ENCODE measurements around the gene VTA1.

The VTA1 gene

GRCh38 chr6:142200846-142201628 is 54.0 kb downstream of the VTA1 start:
- Histone ChIP-seq H3K9ac (ENCODE audit: low read depth, low read length, poor library complexity, severe bottlenecking) (no peak overlapping the region), H3K36me3 (ENCODE audit: insufficient read depth, low read length) (peaks cover 76% of the 10 kb centered on the region; the same call in 1 of the 2 replicates)
- TF ChIP-seq, protein P1, sequence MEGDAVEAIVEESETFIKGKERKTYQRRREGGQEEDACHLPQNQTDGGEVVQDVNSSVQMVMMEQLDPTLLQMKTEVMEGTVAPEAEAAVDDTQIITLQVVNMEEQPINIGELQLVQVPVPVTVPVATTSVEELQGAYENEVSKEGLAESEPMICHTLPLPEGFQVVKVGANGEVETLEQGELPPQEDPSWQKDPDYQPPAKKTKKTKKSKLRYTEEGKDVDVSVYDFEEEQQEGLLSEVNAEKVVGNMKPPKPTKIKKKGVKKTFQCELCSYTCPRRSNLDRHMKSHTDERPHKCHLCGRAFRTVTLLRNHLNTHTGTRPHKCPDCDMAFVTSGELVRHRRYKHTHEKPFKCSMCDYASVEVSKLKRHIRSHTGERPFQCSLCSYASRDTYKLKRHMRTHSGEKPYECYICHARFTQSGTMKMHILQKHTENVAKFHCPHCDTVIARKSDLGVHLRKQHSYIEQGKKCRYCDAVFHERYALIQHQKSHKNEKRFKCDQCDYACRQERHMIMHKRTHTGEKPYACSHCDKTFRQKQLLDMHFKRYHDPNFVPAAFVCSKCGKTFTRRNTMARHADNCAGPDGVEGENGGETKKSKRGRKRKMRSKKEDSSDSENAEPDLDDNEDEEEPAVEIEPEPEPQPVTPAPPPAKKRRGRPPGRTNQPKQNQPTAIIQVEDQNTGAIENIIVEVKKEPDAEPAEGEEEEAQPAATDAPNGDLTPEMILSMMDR (conservative IDR thresholded peaks at IDR 0.05; ENCODE audit: low read length), result no peak
- no peak for TF ChIP-seq EZH2phosphoT487 (IDR thresholded peaks at IDR 0.05; ENCODE audit: borderline replicate concordance)

GRCh38 chr6:142207265-142207877 is 60.3 kb downstream of the VTA1 start:
- Histone ChIP-seq H3K4me3 (ENCODE audit: low read length, poor library complexity, severe bottlenecking) (no peak overlapping the region), H3F3A (ENCODE audit: low read depth) (no peaks in the 10 kb centered on the region), H3K9ac (ENCODE audit: low read depth, low read length, poor library complexity, severe bottlenecking) (no peak overlapping the region), H3K9me3 (ENCODE audit: insufficient read depth, low read depth, low read length) (no peaks in the 10 kb centered on the region; the same call in 1 of the 2 replicates), H3K36me3 (ENCODE audit: insufficient read depth, low read length) (peaks cover 79% of the 10 kb centered on the region), H3K79me2 (ENCODE audit: insufficient read depth, low read length) (no peaks in the 10 kb centered on the region), H3K4me2 (ENCODE audit: low read depth, low read length, poor library complexity, severe bottlenecking) (no peak overlapping the region), H3K27me3 (ENCODE audit: insufficient read depth, low read length, poor library complexity, severe bottlenecking) (no peaks in the 10 kb centered on the region), H4K20me1 (ENCODE audit: insufficient read depth, low read length, poor library complexity, severe bottlenecking) (no peaks in the 10 kb centered on the region), H3K9me2 (replicated peaks; ENCODE audit: low read depth, low read length) (no peaks in the 10 kb centered on the region), H3K4me1 (ENCODE audit: insufficient read depth, low read length, poor library complexity, severe bottlenecking) (no peaks in the 10 kb centered on the region), H2AFZ (ENCODE audit: low read length) (no peak overlapping the region)
- TF ChIP-seq, protein P1 (conservative IDR thresholded peaks at IDR 0.05; ENCODE audit: low read length), result peak; percentile 99
- no peak for TF ChIP-seq EZH2phosphoT487 (IDR thresholded peaks at IDR 0.05; ENCODE audit: borderline replicate concordance)

More at GRCh38 chr6:142200846-142201628, 54.0 kb downstream of the VTA1 start:
- no peak overlapping the region for H3K4me3 ChIP-seq (ENCODE audit: low read length, poor library complexity, severe bottlenecking)
- H3K4me2 ChIP-seq (ENCODE audit: low read depth, low read length, poor library complexity, severe bottlenecking), result no peak overlapping the region
- no peaks in the 10 kb centered on the region for H3K9me2 ChIP-seq (replicated peaks; ENCODE audit: low read depth, low read length)
- H3K27me3 ChIP-seq (ENCODE audit: insufficient read depth, low read length, poor library complexity, severe bottlenecking), result no peaks in the 10 kb centered on the region
- no peak overlapping the region for H2AFZ ChIP-seq (ENCODE audit: low read length)
- no peaks in the 10 kb centered on the region for H3K9me3 ChIP-seq (ENCODE audit: insufficient read depth, low read depth, low read length)
- H3K4me1 ChIP-seq (ENCODE audit: insufficient read depth, low read length, poor library complexity, severe bottlenecking), result peaks cover 7% of the 10 kb centered on the region
- H4K20me1 ChIP-seq (ENCODE audit: insufficient read depth, low read length, poor library complexity, severe bottlenecking), result peaks cover 9% of the 10 kb centered on the region
- H3K79me2 ChIP-seq (ENCODE audit: insufficient read depth, low read length), result peaks cover 11% of the 10 kb centered on the region; the same call in 1 of the 2 replicates
- no peaks in the 10 kb centered on the region for H3F3A ChIP-seq (ENCODE audit: low read depth)

- no peak overlapping the region for H3K9ac ChIP-seq (ENCODE audit: low read depth, low read length, poor library complexity, severe bottlenecking)
- H3F3A ChIP-seq (ENCODE audit: low read depth), result no peaks in the 10 kb centered on the region
- H3K4me3 ChIP-seq (ENCODE audit: low read length, poor library complexity, severe bottlenecking), result no peak overlapping the region
- peaks cover 14% of the 10 kb centered on the region; the same call in 1 of the 2 replicates for H3K9me3 ChIP-seq (ENCODE audit: insufficient read depth, low read depth, low read length)
- H3K36me3 ChIP-seq (ENCODE audit: insufficient read depth, low read length), result peaks cover 72% of the 10 kb centered on the region
- no peaks in the 10 kb centered on the region for H3K9me2 ChIP-seq (replicated peaks; ENCODE audit: low read depth, low read length)
- H3K79me2 ChIP-seq (ENCODE audit: insufficient read depth, low read length), result no peaks in the 10 kb centered on the region
- H2AFZ ChIP-seq (ENCODE audit: low read length), result no peak overlapping the region
- TF ChIP-seq, protein P1 (conservative IDR thresholded peaks at IDR 0.05; ENCODE audit: low read length), result no peak
- no peak for TF ChIP-seq EZH2phosphoT487 (IDR thresholded peaks at IDR 0.05; ENCODE audit: borderline replicate concordance)
- no peaks in the 10 kb centered on the region for H3K27me3 ChIP-seq (ENCODE audit: insufficient read depth, low read length, poor library complexity, severe bottlenecking)
- no peak overlapping the region for H3K4me2 ChIP-seq (ENCODE audit: low read depth, low read length, poor library complexity, severe bottlenecking)
- no peaks in the 10 kb centered on the region for H3K4me1 ChIP-seq (ENCODE audit: insufficient read depth, low read length, poor library complexity, severe bottlenecking)
- H4K20me1 ChIP-seq (ENCODE audit: insufficient read depth, low read length, poor library complexity, severe bottlenecking), result no peaks in the 10 kb centered on the region
Measured at GRCh38 chr6:142210606-142211005, 63.5 kb downstream of the VTA1 start.
